A549 (cell line): ENCODE results near the gene LDLRAD4. TPM values are rescaled to one million over a fixed set of nuclear protein-coding genes. Genes with fewer than 3 reads are reported as not detected.

Experiments used
- ATAC-seq, 2 experiments: fragments of 200-7000 bp in 1 of 2; fragments of >200 bp in 1 of 2; cut with Nextera tagmentation in 1 of 2; cut with Tn5 transposase in 1 of 2; 3 replicates each; pipeline versions ENCODE4 v1.8.0 to v1.9.1; 2018 to 2020; ENCODE audit warnings: mild to moderate bottlenecking in 1 of 2, moderate library complexity in 1 of 2
- CTCF ChIA-PET: fragments of 300-600 bp; sonication (Branson Sonifier 250); formaldehyde crosslinking; extraction: SDS; loops from one replicate; lab custom pipeline; 2021; ENCODE audit warnings: antibody characterized with exemption, inconsistent platforms; lab: Yijun Ruan, JAX
- POLR2A ChIA-PET: fragments of 350-600 bp; formaldehyde crosslinking; extraction: SDS; loops from one replicate; lab custom pipeline; 2021; ENCODE audit warnings: antibody characterized with exemption, inconsistent platforms; lab: Yijun Ruan, JAX
- DNase-seq, 2 experiments: peaks; one replicate each; pipeline versions ENCODE4 v3.0.0 to v3.0.0-alpha.2; 2011 to 2016; ENCODE audit warnings: low read depth in 1 of 2, low spot score in 1 of 2
- FAIRE-seq: peaks from 2 replicates; lab custom pipeline; 2011; peaks lifted over from hg19 to GRCh38; lab: Jason Lieb, UNC
- H3K27ac ChIP-seq, 2 experiments: fragments of >200 bp; sonication (Bioruptor Twin); formaldehyde crosslinking; 3 replicates each; pipeline ENCODE4 v1.5.1; 2016 to 2017
- H3K4me1 ChIP-seq: fragments of >200 bp; sonication (Bioruptor Twin); formaldehyde crosslinking; 3 replicates; pipeline ENCODE4 v1.6.1; 2016
- H3K4me2 ChIP-seq: fragments of >200 bp; sonication (Bioruptor Twin); formaldehyde crosslinking; 3 replicates; pipeline ENCODE4 v1.6.1; 2016
- H3K4me3 ChIP-seq: fragments of >200 bp; sonication (Bioruptor Twin); formaldehyde crosslinking; 3 replicates; pipeline ENCODE4 v1.5.1; 2016
- H3K9me3 ChIP-seq: fragments of >200 bp; sonication (Bioruptor Twin); formaldehyde crosslinking; 3 replicates; pipeline ENCODE4 v1.6.1; 2016
- CBX8 ChIP-seq: fragments of 200-600 bp; sonication (generic); IDR thresholded peaks from 2 replicates; pipeline ENCODE4 v1.6.1; 2016
- CHD4 ChIP-seq: fragments of 200-600 bp; sonication (generic); IDR thresholded peaks from 2 replicates; pipeline ENCODE4 v1.6.1; 2016; ENCODE audit warnings: antibody characterized with exemption, mild to moderate bottlenecking, borderline replicate concordance
- EP300 ChIP-seq, 2 experiments: fragments of >200 bp; sonication (Bioruptor Twin); formaldehyde crosslinking; IDR thresholded peaks; 2 replicates in 1 of 2; 3 replicates in 1 of 2; pipeline ENCODE4 v1.6.1; 2016 to 2017
- ESRRA ChIP-seq: fragments of 150-350 bp; IDR thresholded peaks from 2 replicates; pipeline ENCODE4 v1.6.1; 2014; ENCODE audit warnings: mild to moderate bottlenecking, low read length, borderline replicate concordance
- FOXS1 ChIP-seq: fragments of 250-450 bp; sonication (Bioruptor Pico); IDR thresholded peaks from 2 replicates; pipeline ENCODE4 v1.5.0; 2020; ENCODE audit warnings: mild to moderate bottlenecking, moderate library complexity
- GATA3 ChIP-seq: IDR thresholded peaks from 2 replicates; pipeline ENCODE4 v1.6.1; 2012; ENCODE audit warnings: borderline replicate concordance
- HES2 ChIP-seq: fragments of >200 bp; sonication (Bioruptor Twin); formaldehyde crosslinking; IDR thresholded peaks from 2 replicates; pipeline ENCODE4 v1.6.1; 2016
- HOXB13 ChIP-seq: fragments of 250-450 bp; sonication (Bioruptor Pico); IDR thresholded peaks from 2 replicates; pipeline ENCODE4 v1.5.0; 2020; ENCODE audit warnings: low read depth, mild to moderate bottlenecking, moderate library complexity
- HOXB5 ChIP-seq: fragments of 250-450 bp; sonication (Bioruptor Pico); IDR thresholded peaks from 2 replicates; pipeline ENCODE4 v1.5.0; 2020; ENCODE audit warnings: mild to moderate bottlenecking, moderate library complexity
- KDM1A ChIP-seq: fragments of 200-600 bp; sonication (generic); IDR thresholded peaks from 2 replicates; pipeline ENCODE4 v1.6.1; 2016; ENCODE audit warnings: low read depth, mild to moderate bottlenecking
- MAFK ChIP-seq: fragments of 450-650 bp; IDR thresholded peaks from 2 replicates; pipeline ENCODE4 v1.6.1; 2014; ENCODE audit not compliant: partially characterized antibody
- MYC ChIP-seq: IDR thresholded peaks from 2 replicates; pipeline ENCODE4 v1.6.1; 2012; ENCODE audit warnings: mild to moderate bottlenecking, inconsistent platforms, low read length, improper control_type of control experiment, borderline replicate concordance
- PBX3 ChIP-seq: IDR thresholded peaks from 2 replicates; pipeline ENCODE4 v1.6.1; 2012
- PHF8 ChIP-seq: fragments of 200-600 bp; sonication (generic); IDR thresholded peaks from 2 replicates; pipeline ENCODE4 v1.6.1; 2016; ENCODE audit warnings: low read depth, mild to moderate bottlenecking, antibody characterized with exemption, moderate library complexity, borderline replicate concordance
- RARB ChIP-seq: fragments of 250-450 bp; sonication (Bioruptor Pico); IDR thresholded peaks from 2 replicates; pipeline ENCODE4 v1.8.0; 2021; ENCODE audit warnings: mild to moderate bottlenecking, moderate library complexity
- RCOR1 ChIP-seq: fragments of 150-350 bp; IDR thresholded peaks from 2 replicates; pipeline ENCODE4 v1.6.1; 2014; ENCODE audit warnings: antibody characterized with exemption, low read length, low read depth
- RFX5 ChIP-seq: fragments of 450-650 bp; IDR thresholded peaks from 2 replicates; pipeline ENCODE4 v1.7.1; 2014; ENCODE audit warnings: antibody characterized with exemption, mild to moderate bottlenecking, moderate library complexity
- RNF2 ChIP-seq: fragments of 200-600 bp; sonication (generic); IDR thresholded peaks from 2 replicates; pipeline ENCODE4 v1.6.1; 2016; ENCODE audit warnings: low read depth, mild to moderate bottlenecking, antibody characterized with exemption, moderate library complexity, borderline replicate concordance
- SMC3 ChIP-seq: fragments of >200 bp; sonication (Bioruptor Twin); formaldehyde crosslinking; IDR thresholded peaks from 3 replicates; pipeline ENCODE4 v1.6.1; 2018; ENCODE audit warnings: inconsistent platforms
- TFCP2L1 ChIP-seq: fragments of 250-450 bp; sonication (Bioruptor Pico); IDR thresholded peaks from 2 replicates; pipeline ENCODE4 v1.5.0; 2021; ENCODE audit warnings: mild to moderate bottlenecking
- ZC3H11A ChIP-seq: fragments of 450-650 bp; IDR thresholded peaks from 2 replicates; pipeline ENCODE4 v1.6.1; 2014; ENCODE audit warnings: antibody characterized with exemption, mild to moderate bottlenecking
- ZNF302 ChIP-seq: fragments of 250-450 bp; sonication (Bioruptor Pico); IDR thresholded peaks from 2 replicates; pipeline ENCODE4 v1.9.0; 2021; ENCODE audit warnings: inconsistent platforms, mild to moderate bottlenecking, moderate library complexity
- WGBS: methylation state at CpG from one replicate; pipeline ENCODE4 v1.1.6; 2017; ENCODE audit errors: missing lambda C conversion rate; 5-methylcytosine and 5-hydroxymethylcytosine counted together
- polyA plus RNA-seq, 4 experiments: library from polyadenylated mRNA; depleted of rRNA in 3 of 4; stranded (reverse); fragments of >200 nt; fragmentation: RNase III in 1 of 4; extraction: RNeasy Plus Mini Kit Qiagen cat#74134 plus additional on column Dnase treatment in 1 of 4; gene quantifications; 2 replicates in 3 of 4; 3 replicates in 1 of 4; pipeline ENCODE4 v1.2.3, GENCODE V29; 2011 to 2017
- TF ChIP-seq, protein P1 (sequence below): fragments of 150-350 bp; IDR thresholded peaks from 2 replicates; pipeline ENCODE4 v1.6.1; 2014; ENCODE audit warnings: low read depth, mild to moderate bottlenecking, low read length
- TF ChIP-seq, protein P2 (sequence below): fragments of >200 bp; sonication (Bioruptor Twin); formaldehyde crosslinking; IDR thresholded peaks from 3 replicates; pipeline ENCODE4 v1.6.1; 2016
- TF ChIP-seq, protein P3 (sequence below): fragments of >200 bp; sonication (Bioruptor Twin); formaldehyde crosslinking; IDR thresholded peaks from 3 replicates; pipeline ENCODE4 v1.5.1; 2016

LDLRAD4 gene
- polyA plus RNA-seq, 2 of the 4 experiments (the other 2 are of a cell fraction), result 5.2 to 7.6 TPM

- TF ChIP-seq RNF2 (no peak), TFCP2L1 (CRISPR knock-in tag) (no peak), RCOR1 (no peak), ZNF302 (CRISPR knock-in tag) (no peak), PHF8 (no peak), MAFK (no peak), HES2 (no peak), FOXS1 (CRISPR knock-in tag) (no peak), RFX5 (no peak), KDM1A (no peak), MYC (no peak)
- TF ChIP-seq, protein P1, sequence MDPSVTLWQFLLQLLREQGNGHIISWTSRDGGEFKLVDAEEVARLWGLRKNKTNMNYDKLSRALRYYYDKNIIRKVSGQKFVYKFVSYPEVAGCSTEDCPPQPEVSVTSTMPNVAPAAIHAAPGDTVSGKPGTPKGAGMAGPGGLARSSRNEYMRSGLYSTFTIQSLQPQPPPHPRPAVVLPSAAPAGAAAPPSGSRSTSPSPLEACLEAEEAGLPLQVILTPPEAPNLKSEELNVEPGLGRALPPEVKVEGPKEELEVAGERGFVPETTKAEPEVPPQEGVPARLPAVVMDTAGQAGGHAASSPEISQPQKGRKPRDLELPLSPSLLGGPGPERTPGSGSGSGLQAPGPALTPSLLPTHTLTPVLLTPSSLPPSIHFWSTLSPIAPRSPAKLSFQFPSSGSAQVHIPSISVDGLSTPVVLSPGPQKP, result no peak
- TF ChIP-seq, protein P2, sequence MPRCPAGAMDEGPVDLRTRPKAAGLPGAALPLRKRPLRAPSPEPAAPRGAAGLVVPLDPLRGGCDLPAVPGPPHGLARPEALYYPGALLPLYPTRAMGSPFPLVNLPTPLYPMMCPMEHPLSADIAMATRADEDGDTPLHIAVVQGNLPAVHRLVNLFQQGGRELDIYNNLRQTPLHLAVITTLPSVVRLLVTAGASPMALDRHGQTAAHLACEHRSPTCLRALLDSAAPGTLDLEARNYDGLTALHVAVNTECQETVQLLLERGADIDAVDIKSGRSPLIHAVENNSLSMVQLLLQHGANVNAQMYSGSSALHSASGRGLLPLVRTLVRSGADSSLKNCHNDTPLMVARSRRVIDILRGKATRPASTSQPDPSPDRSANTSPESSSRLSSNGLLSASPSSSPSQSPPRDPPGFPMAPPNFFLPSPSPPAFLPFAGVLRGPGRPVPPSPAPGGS, result no peak
- TF ChIP-seq, protein P3, sequence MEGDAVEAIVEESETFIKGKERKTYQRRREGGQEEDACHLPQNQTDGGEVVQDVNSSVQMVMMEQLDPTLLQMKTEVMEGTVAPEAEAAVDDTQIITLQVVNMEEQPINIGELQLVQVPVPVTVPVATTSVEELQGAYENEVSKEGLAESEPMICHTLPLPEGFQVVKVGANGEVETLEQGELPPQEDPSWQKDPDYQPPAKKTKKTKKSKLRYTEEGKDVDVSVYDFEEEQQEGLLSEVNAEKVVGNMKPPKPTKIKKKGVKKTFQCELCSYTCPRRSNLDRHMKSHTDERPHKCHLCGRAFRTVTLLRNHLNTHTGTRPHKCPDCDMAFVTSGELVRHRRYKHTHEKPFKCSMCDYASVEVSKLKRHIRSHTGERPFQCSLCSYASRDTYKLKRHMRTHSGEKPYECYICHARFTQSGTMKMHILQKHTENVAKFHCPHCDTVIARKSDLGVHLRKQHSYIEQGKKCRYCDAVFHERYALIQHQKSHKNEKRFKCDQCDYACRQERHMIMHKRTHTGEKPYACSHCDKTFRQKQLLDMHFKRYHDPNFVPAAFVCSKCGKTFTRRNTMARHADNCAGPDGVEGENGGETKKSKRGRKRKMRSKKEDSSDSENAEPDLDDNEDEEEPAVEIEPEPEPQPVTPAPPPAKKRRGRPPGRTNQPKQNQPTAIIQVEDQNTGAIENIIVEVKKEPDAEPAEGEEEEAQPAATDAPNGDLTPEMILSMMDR, result no peak
- WGBS, result 86% methylated on average over 7 of the region's 8 CpGs
- ChIA-PET CTCF (interaction anchor here (1.4 to 1.8 kb wide), 2 partner anchors 68 to 410 kb away, joined by 6 read pairs; no protein-coding TSS in a partner anchor), POLR2A (no interaction called here)
- H3K9me3 ChIP-seq, result no peaks in the 10 kb centered on the region
- DNase-seq, result no peak
- FAIRE-seq, result no peak
- peaks cover 5% of the 10 kb centered on the region; the same call in 1 of the 3 replicates for H3K4me1 ChIP-seq
- no peak overlapping the region for H3K4me2 ChIP-seq
- no peak for ATAC-seq
- no peak overlapping the region for H3K27ac ChIP-seq
- H3K4me3 ChIP-seq, result no peak overlapping the region
These were observed 407.4 kb downstream of the LDLRAD4 start for GRCh38 chr18:13625843-13626543.

DNA sequence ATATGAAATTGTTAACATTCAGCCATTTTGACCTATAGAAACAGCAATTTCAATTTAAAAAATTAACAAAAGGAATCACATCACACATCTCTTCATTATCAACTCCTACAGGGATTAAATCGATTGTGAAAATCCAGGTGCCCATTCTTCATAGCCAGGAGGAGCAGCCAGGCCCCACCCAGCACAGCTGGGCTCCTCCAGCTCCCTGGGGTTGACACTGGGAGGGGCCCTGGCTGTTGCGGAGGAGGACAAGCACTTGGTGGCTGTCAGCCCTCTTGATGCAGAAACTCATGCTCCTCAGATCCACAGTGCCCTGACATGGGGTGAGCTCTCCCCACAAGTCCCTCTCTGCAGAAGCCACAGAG is 408.0 kb downstream of the LDLRAD4 start:
- CTCF ChIA-PET, result interaction anchor here (1.4 to 1.8 kb wide), 2 partner anchors 69 to 411 kb away, joined by 6 read pairs; no protein-coding TSS in a partner anchor
- WGBS, result 13% methylated on average over 1 of the region's 2 CpGs
- no peak overlapping the region for H3K4me2 ChIP-seq
- peaks cover 5% of the 10 kb centered on the region; the same call in 1 of the 3 replicates for H3K4me1 ChIP-seq
- H3K4me3 ChIP-seq, result no peak overlapping the region
- TF ChIP-seq SMC3 (no peak), HOXB5 (CRISPR knock-in tag) (no peak), RARB (no peak), GATA3 (no peak), ESRRA (no peak), ZC3H11A (no peak), PBX3 (no peak), EP300 (IDR thresholded peaks at IDR 0.05) (no peak), HOXB13 (no peak), CHD4 (no peak), CBX8 (no peak)
- POLR2A ChIA-PET, result no interaction called here
- ATAC-seq (no peak), DNase-seq (no peak), FAIRE-seq (no peak)
- H3K27ac ChIP-seq, result no peak overlapping the region
- no peaks in the 10 kb centered on the region for H3K9me3 ChIP-seq
